Calu3 (cell line): ENCODE results near the gene EIF5A. TPM values are rescaled to one million over a fixed set of nuclear protein-coding genes. Genes with fewer than 3 reads are reported as not detected.

Experiments used
- BruUV-seq: library from RNA; stranded (reverse); fragments of 400-500 nt; replicated peaks from 2 replicates; lab custom pipeline; 2021; lab: Mats Ljungman, UMichigan
- CTCF ChIA-PET: fragments of 300-600 bp; sonication (Branson Sonifier 250); formaldehyde crosslinking; loops from one replicate; lab custom pipeline; 2022; ENCODE audit warnings: antibody characterized with exemption; lab: Charles Lee
- DNase-seq: peaks from one replicate; pipeline ENCODE4 v3.0.0; 2022
- H3K27ac Mint-ChIP-seq: one replicate; pipeline ENCODE4 v1.8.0; 2022; ENCODE audit warnings: mixed read lengths; ENCODE audit not compliant: unreplicated experiment
- H3K27me3 Mint-ChIP-seq: one replicate; pipeline ENCODE4 v1.8.0; 2022; ENCODE audit warnings: mixed read lengths; ENCODE audit not compliant: unreplicated experiment
- H3K36me3 Mint-ChIP-seq: one replicate; pipeline ENCODE4 v1.8.0; 2022; ENCODE audit warnings: mild to moderate bottlenecking, moderate library complexity, mixed read lengths; ENCODE audit not compliant: insufficient read depth, unreplicated experiment
- H3K4me1 Mint-ChIP-seq: one replicate; pipeline ENCODE4 v1.8.0; 2022; ENCODE audit warnings: mild to moderate bottlenecking, low read depth, mixed read lengths; ENCODE audit not compliant: unreplicated experiment
- H3K4me3 Mint-ChIP-seq: one replicate; pipeline ENCODE4 v1.8.0; 2022; ENCODE audit warnings: mild to moderate bottlenecking, low read depth, moderate library complexity, mixed read lengths; ENCODE audit not compliant: unreplicated experiment
- H3K9me3 Mint-ChIP-seq: one replicate; pipeline ENCODE4 v1.8.0; 2022; ENCODE audit warnings: low read depth, mixed read lengths; ENCODE audit not compliant: unreplicated experiment
- intact Hi-C: fragments of 100-400 bp; cut with micrococcal nuclease; formaldehyde crosslinking; loops from one replicate; pipeline ENCODE4 v1.10.0; 2022; ENCODE audit not compliant: unreplicated experiment
- total RNA-seq: library from RNA; stranded (reverse); gene quantifications from 2 replicates; pipeline ENCODE4 v1.2.3, GENCODE V29; 2022
- TF ChIP-seq, protein P1 (sequence below): fragments of 200-600 bp; IDR thresholded peaks from one replicate; pipeline ENCODE4 v1.8.0; 2022; ENCODE audit warnings: antibody characterized with exemption; ENCODE audit not compliant: unreplicated experiment

The EIF5A gene
- total RNA-seq, 1 experiment from 2014 or later: 608 TPM

DNA sequence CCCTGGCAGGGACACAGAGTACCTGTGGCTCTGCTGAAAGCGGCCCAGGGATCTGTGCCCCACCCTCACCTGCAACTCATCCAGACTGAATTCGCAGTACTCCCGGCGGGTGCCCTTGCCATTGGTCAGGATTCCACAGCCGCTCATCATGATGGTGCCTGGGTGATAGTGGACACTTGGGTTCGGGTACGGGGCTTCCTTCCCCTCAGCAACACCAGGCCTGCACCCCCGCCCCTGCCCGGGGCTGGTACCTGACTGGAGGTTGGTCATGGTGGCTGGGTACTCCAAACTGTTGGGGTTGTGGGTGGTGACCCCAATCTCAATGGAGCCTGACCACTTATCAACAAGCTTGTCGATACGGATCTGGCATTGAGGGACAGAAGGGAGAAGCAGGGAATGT lies 18.8 kb downstream of the EIF5A start:
- no TSS peak for BruUV-seq
- TF ChIP-seq, protein P1, sequence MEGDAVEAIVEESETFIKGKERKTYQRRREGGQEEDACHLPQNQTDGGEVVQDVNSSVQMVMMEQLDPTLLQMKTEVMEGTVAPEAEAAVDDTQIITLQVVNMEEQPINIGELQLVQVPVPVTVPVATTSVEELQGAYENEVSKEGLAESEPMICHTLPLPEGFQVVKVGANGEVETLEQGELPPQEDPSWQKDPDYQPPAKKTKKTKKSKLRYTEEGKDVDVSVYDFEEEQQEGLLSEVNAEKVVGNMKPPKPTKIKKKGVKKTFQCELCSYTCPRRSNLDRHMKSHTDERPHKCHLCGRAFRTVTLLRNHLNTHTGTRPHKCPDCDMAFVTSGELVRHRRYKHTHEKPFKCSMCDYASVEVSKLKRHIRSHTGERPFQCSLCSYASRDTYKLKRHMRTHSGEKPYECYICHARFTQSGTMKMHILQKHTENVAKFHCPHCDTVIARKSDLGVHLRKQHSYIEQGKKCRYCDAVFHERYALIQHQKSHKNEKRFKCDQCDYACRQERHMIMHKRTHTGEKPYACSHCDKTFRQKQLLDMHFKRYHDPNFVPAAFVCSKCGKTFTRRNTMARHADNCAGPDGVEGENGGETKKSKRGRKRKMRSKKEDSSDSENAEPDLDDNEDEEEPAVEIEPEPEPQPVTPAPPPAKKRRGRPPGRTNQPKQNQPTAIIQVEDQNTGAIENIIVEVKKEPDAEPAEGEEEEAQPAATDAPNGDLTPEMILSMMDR: no peak
- no peak overlapping the region for H3K4me3 Mint-ChIP-seq
- H3K9me3 Mint-ChIP-seq: no peaks in the 10 kb centered on the region
- H3K4me1 Mint-ChIP-seq: peaks cover 16% of the 10 kb centered on the region
- no peak for DNase-seq
- CTCF ChIA-PET: no interaction called here
- no peak overlapping the region for H3K27ac Mint-ChIP-seq
- intact Hi-C loops: no loop called here
- H3K36me3 Mint-ChIP-seq: peaks cover 28% of the 10 kb centered on the region
- no peaks in the 10 kb centered on the region for H3K27me3 Mint-ChIP-seq

DNA sequence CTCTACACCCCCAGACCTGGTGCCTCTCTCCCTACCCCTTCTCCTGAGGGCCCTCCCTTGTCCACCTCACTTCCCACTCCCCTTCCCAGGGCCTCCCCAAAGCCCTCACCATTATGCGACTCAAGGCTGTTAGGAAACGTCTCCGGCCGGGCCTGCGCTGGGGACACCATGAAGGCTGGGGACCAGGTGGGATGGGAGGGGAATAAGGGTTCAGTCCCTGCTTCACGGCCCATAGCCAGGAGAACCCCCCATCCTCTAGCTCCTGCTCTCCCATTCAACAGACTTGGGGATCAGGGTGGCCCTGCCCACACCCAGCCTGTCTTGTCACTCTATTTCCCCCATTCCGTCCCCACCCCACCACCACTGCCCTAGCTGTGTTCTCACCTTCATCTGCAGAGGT lies 19.6 kb downstream of the EIF5A start:
- BruUV-seq: no TSS peak
- H3K9me3 Mint-ChIP-seq: no peaks in the 10 kb centered on the region
- TF ChIP-seq, protein P1: no peak
- peaks cover 16% of the 10 kb centered on the region for H3K4me1 Mint-ChIP-seq
- CTCF ChIA-PET: no interaction called here
- H3K36me3 Mint-ChIP-seq: peaks cover 23% of the 10 kb centered on the region
- peaks cover 3% of the 10 kb centered on the region for H3K27me3 Mint-ChIP-seq
- no peak for DNase-seq
- no peak overlapping the region for H3K27ac Mint-ChIP-seq
- H3K4me3 Mint-ChIP-seq: no peak overlapping the region
- intact Hi-C loops: no loop called here

DNA sequence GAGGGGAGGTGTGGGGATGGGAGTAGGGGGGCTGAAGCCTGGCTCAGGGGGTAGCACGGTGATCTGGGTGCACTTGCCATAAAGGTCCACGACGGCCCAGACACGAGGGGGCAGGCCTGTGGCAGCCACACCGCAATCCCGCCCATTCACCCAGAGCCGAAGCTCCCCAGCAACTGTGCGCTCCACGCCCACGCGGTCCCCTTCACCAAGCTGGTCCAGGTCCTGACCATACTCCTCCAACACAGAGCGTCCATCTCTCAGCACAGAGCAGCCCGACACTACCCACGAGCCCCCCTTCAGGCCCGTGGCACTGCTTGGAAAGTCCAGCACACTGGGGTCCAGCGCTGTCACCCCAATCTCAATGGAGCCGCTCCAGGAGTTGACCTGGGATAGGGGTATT lies 20.1 kb downstream of the EIF5A start:
- Mint-ChIP-seq H3K27ac (no peak overlapping the region), H3K9me3 (no peaks in the 10 kb centered on the region), H3K27me3 (peaks cover 7% of the 10 kb centered on the region), H3K36me3 (peaks cover 23% of the 10 kb centered on the region), H3K4me1 (peaks cover 16% of the 10 kb centered on the region), H3K4me3 (peak overlapping the region; percentile 85)
- TF ChIP-seq, protein P1: no peak
- intact Hi-C loops: no loop called here
- no peak for DNase-seq
- CTCF ChIA-PET: no interaction called here
- no TSS peak for BruUV-seq

DNA sequence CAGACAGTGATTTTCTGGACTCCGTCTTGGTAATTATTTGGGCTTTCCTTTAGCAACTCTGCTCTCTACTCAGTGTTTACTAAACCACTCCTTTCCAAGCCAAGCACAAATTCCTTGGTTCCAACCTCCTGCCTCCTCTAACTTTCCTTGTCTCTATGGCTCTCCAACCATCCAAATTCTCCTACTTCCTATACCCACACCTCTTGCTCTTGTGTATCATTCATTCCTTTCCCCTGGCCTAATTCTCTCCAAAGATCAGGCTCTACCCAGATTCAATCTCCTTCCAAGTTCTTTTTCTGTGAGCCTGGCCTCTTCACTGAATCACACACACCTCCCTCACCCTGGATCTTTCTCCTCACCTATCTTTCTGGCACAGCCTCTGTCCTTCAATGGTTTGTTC lies 20.6 kb downstream of the EIF5A start:
- intact Hi-C loops: no loop called here
- H3K4me1 Mint-ChIP-seq: peaks cover 16% of the 10 kb centered on the region
- peak overlapping the region; percentile 98 for H3K27ac Mint-ChIP-seq
- peaks cover 12% of the 10 kb centered on the region for H3K27me3 Mint-ChIP-seq
- TF ChIP-seq, protein P1: no peak
- no peak for DNase-seq
- no TSS peak for BruUV-seq
- peak overlapping the region; percentile 85 for H3K4me3 Mint-ChIP-seq
- no peaks in the 10 kb centered on the region for H3K9me3 Mint-ChIP-seq
- CTCF ChIA-PET: no interaction called here
- peaks cover 23% of the 10 kb centered on the region for H3K36me3 Mint-ChIP-seq
